ENCODE results near the gene TTLL11. TPM values are rescaled to one million over a fixed set of nuclear protein-coding genes. Genes with fewer than 3 reads are reported as not detected.

The TTLL11 gene
- total RNA-seq, 2 donors from 2014 or later, result 2.5 to 2.6 TPM

DNA sequence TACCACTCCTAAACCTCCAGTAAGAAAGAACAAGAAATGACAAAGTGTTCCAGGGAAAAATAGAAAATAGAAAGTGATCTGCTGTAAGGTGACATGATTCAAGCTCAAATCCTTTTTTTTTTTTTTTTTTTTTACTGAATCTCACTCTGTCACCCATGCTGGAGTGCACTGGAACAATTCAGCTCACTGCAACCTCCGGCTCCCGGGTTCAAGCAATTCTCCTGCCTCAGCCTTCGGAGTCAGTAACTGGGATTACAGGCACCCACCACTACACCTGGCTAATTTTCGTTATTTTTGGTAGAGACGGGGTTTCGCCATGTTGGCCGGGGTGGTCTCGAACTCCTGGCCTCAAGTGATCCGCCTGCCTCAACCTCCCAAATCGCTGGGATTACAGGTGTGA lies 35.9 kb downstream of the TTLL11 start:
- H3K27ac Mint-ChIP-seq, result no peak overlapping the region

DNA sequence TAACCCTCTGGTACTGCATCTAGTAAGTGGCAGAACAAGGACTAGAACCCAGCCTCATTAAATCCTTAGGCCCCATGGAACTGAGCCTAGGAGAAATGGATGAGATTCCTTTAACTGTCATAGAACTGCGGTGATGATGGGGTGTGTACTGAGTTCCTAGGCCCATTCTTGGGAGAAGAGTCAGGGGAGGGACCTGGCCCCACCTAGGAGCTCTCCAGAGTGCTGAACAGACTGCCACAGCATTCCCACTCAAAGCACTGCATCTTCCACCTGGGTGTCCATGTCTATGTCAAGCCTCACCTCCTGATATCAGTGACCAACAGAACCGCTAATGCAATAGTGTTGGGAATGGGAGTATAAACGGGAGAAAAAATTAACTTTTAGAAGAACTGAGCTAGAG lies 36.6 kb downstream of the TTLL11 start:
- H3K4me1 Mint-ChIP-seq (ENCODE audit: low read depth), result peaks cover 19% of the 10 kb centered on the region
- peaks cover 0 to 2% of the 10 kb centered on the region in 2 donors for H3K36me3 Mint-ChIP-seq (ENCODE audit: insufficient read depth in 2 of 2)
- no peak overlapping the region for H3K27ac Mint-ChIP-seq
- DNase-seq (no peak), ATAC-seq (replicated peaks in 1 of 2) (no peak)
- H3K9me3 Mint-ChIP-seq, result no peaks in the 10 kb centered on the region
- H3K27me3 Mint-ChIP-seq (ENCODE audit: low read depth), result no peaks in the 10 kb centered on the region
- H3K4me3 Mint-ChIP-seq, result no peak overlapping the region

More for the DNA sequence above, 35.9 kb downstream of the TTLL11 start:
- Mint-ChIP-seq H3K4me1 (ENCODE audit: low read depth) (peaks cover 12% of the 10 kb centered on the region), H3K4me3 (no peak overlapping the region), H3K36me3 (ENCODE audit: insufficient read depth in 2 of 2) (peaks cover 0 to 2% of the 10 kb centered on the region in 2 donors), H3K27me3 (ENCODE audit: low read depth) (no peaks in the 10 kb centered on the region), H3K9me3 (no peaks in the 10 kb centered on the region)
- no peak for DNase-seq
- no peak for ATAC-seq (replicated peaks in 1 of 2)

DNA sequence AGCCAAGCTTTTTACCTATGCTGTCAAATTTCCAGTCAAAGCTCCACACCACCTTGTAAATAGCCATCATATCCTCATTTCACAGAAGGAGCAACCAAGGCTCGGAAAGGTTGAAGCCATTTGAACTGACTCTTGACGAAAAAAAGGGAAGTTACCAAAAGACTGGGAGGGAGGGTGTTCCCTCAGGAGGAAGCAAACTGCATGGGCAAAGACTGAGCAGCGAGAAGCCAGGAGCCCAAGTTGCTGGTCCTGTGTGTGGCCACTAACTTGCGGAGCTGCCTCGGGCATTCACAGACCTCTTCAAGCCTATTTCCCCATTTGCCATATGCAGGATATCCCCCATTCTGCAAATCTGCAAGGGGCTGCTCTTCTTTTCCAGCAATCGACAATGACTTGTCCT lies 37.4 kb downstream of the TTLL11 start:
- ATAC-seq (replicated peaks in 1 of 2), result no peak
- H3K27me3 Mint-ChIP-seq (ENCODE audit: low read depth), result no peaks in the 10 kb centered on the region
- H3K4me1 Mint-ChIP-seq (ENCODE audit: low read depth), result peaks cover 23% of the 10 kb centered on the region
- H3K4me3 Mint-ChIP-seq, result no peak overlapping the region
- H3K36me3 Mint-ChIP-seq (ENCODE audit: insufficient read depth in 2 of 2), result peaks cover 0 to 2% of the 10 kb centered on the region in 2 donors
- no peak overlapping the region for H3K27ac Mint-ChIP-seq
- H3K9me3 Mint-ChIP-seq, result no peaks in the 10 kb centered on the region
- no peak for DNase-seq

DNA sequence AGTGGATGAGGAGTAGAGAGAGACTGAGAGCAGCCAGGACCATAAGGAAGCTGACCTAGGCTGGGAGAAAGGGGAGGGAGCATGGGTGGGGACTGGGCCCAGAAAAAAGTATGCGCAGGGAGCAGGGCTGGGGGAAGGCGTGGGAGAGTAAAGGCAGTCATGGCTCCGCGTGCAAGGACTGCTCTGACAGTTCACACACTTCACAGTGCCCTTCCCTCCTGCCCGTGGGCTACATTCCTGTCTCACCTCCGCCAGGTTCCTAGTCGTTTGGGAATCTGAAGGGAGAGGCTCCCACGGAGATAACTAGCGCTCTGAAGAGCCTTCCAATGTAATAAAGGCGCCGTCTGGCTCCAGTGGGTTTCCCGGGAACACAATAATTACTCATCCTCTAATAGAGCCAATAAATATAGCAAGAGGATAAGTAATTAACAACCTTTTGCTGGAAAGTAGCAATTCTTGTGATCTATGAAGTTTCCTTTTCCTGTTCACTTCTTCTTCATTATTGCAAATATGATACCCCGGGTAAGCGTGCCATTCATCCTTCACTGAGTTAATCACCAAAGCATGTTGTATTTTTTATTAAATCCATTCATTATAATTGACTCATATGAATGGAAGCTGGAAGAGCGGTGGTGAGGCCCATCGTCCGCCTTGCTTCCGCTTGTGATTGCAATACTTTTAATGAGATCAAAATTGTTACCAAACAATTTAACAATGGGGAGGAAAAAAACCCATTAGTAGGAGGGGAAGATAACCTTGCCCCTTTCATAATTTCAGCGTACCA lies 39.3 kb downstream of the TTLL11 start:
- H3K4me1 Mint-ChIP-seq (ENCODE audit: low read depth), result peaks cover 23% of the 10 kb centered on the region

DNA sequence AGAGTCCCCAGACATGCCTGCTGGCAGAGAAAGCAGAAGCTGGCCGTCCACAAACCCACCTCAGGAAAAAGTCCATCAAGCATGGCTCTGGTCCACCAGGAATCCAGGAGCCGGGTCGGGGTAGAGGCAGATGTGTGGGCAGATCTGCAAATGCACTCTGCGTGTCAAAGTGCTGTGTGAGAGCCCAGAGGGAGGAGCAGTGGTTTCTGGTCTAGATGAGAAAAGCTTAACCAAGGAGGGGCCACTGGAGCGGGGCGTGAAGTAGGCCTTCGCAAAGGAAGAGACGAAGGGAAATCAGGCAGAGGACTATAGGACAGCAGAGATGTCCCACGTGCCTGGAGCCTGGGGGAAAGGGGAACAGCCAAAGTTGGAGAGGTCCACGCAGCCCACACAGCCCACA lies 40.0 kb downstream of the TTLL11 start:
- peaks cover 0 to 2% of the 10 kb centered on the region in 2 donors for H3K36me3 Mint-ChIP-seq (ENCODE audit: insufficient read depth in 2 of 2)
- H3K4me1 Mint-ChIP-seq (ENCODE audit: low read depth), result peaks cover 23% of the 10 kb centered on the region
- H3K9me3 Mint-ChIP-seq, result no peaks in the 10 kb centered on the region
- ATAC-seq (replicated peaks in 1 of 2) (no peak), DNase-seq (no peak)
- no peak overlapping the region for H3K4me3 Mint-ChIP-seq
- H3K27me3 Mint-ChIP-seq (ENCODE audit: low read depth), result no peaks in the 10 kb centered on the region
- no peak overlapping the region for H3K27ac Mint-ChIP-seq

More for the DNA sequence above, 39.3 kb downstream of the TTLL11 start:
- H3K36me3 Mint-ChIP-seq (ENCODE audit: insufficient read depth in 2 of 2), result peaks cover 0 to 2% of the 10 kb centered on the region in 2 donors
- H3K27me3 Mint-ChIP-seq (ENCODE audit: low read depth), result no peaks in the 10 kb centered on the region
- no peaks in the 10 kb centered on the region for H3K9me3 Mint-ChIP-seq
- H3K27ac Mint-ChIP-seq, result no peak overlapping the region
- DNase-seq (no peak), ATAC-seq (replicated peaks in 1 of 2) (no peak)
- H3K4me3 Mint-ChIP-seq, result no peak overlapping the region

DNA sequence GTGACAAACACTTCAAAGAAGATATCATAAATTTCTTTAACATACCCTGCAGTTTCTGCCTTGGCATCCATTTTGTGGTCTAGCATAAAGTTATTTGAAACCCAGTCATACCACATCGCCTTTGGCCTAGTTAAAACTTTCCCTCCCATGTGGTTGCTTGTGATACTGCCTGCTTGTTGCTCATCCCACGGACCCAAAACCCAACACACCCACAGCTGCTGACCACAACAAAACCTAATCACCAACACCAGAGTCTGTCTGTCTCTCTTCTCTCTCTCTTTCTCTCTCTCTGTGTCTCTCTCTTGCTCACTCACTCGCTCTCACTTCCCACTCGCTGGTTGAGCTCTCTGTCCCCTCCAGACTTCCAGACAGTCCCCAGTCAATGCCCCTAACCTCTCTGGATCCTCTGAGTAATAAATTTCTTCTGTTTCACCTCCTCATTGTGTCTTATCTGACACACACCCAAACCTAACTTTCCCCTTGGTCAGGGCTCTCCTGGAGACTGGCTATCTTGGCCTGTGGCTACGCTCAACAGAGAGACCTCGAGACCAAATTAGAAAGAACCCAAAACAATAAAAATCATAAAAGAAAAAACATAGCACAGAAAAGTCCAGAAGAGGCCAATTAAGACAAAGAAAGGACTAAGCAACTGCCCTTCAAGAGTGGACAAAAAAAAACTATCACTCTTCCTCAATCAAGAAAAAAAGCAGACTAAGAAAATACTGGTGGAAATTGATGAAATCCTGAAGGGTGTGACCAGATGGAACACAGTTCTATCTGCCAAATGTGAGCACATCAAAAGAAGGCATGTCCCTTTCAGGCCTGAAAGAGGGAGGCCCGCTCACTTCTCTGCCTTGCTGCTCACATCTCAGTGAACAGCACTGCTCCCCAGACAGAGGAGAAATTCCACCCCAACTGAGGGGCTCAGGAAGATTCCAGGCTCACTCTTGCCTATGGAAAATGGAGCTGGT lies 41.5 kb downstream of the TTLL11 start:
- Mint-ChIP-seq H3K36me3 (ENCODE audit: insufficient read depth in 2 of 2) (peaks cover 0 to 2% of the 10 kb centered on the region in 2 donors), H3K4me1 (ENCODE audit: low read depth) (peaks cover 23% of the 10 kb centered on the region), H3K4me3 (peak overlapping the region; percentile 0 to 2), H3K9me3 (peaks cover 0 to 2% of the 10 kb centered on the region in 2 donors), H3K27me3 (ENCODE audit: low read depth) (no peaks in the 10 kb centered on the region), H3K27ac (peak overlapping the region; percentile 44)
- ATAC-seq (replicated peaks in 1 of 2), result peak; percentile 91 to 92
- peak; percentile 52 to 73 for DNase-seq

DNA sequence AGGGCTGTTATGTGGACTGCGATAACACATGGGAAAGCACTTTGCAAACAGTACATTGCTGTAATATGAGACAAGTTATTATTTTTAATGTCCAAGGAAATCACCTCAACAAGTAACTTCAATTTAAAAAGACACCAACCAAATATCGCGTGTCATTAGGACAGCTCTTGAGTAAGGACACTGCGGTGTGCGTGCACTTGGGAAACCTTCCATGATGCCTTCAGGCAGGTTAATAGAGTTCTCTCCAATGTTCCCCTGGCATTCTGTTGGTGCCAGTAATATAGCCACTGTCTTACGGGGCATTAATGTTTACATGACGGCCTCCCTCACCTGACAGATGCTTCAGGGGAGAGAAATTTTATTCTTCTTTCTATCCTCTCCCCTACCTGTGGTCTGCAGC lies 42.9 kb downstream of the TTLL11 start:
- DNase-seq (no peak), ATAC-seq (replicated peaks in 1 of 2) (no peak)
- H3K4me1 Mint-ChIP-seq (ENCODE audit: low read depth), result peaks cover 23% of the 10 kb centered on the region
- H3K9me3 Mint-ChIP-seq, result peaks cover 2 to 3% of the 10 kb centered on the region in 2 donors
- no peak overlapping the region for H3K4me3 Mint-ChIP-seq
- no peak overlapping the region for H3K27ac Mint-ChIP-seq
- no peaks in the 10 kb centered on the region for H3K27me3 Mint-ChIP-seq (ENCODE audit: low read depth)
- H3K36me3 Mint-ChIP-seq (ENCODE audit: insufficient read depth in 2 of 2), result peaks cover 0 to 4% of the 10 kb centered on the region in 2 donors

DNA sequence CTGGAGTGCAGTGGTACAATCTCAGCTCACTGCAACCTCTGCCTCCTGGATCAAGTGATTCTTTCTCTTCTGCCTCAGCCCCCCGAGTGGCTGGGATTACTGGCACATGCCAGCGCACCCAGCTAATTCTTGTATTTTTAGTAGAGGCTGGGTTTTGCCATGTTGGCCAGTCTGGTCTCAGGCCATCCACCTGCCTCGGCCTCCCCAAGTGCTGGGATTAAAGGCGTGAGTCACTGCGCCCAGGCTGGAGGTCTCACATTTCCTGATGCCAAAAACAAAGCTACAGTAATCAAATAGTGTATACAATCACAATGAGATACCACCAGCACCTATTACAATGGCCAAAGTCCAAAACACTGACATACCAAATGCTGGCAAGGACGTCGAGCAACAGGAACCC lies 51.1 kb downstream of the TTLL11 start:
- Mint-ChIP-seq H3K4me1 (ENCODE audit: low read depth) (no peaks in the 10 kb centered on the region), H3K27me3 (ENCODE audit: low read depth) (no peaks in the 10 kb centered on the region), H3K36me3 (ENCODE audit: insufficient read depth in 2 of 2) (peaks cover 2 to 6% of the 10 kb centered on the region in 2 donors), H3K9me3 (peaks cover under 1 to 4% of the 10 kb centered on the region in 2 donors), H3K4me3 (no peak overlapping the region), H3K27ac (no peak overlapping the region)
- ATAC-seq (replicated peaks in 1 of 2) (no peak), DNase-seq (no peak)

DNA sequence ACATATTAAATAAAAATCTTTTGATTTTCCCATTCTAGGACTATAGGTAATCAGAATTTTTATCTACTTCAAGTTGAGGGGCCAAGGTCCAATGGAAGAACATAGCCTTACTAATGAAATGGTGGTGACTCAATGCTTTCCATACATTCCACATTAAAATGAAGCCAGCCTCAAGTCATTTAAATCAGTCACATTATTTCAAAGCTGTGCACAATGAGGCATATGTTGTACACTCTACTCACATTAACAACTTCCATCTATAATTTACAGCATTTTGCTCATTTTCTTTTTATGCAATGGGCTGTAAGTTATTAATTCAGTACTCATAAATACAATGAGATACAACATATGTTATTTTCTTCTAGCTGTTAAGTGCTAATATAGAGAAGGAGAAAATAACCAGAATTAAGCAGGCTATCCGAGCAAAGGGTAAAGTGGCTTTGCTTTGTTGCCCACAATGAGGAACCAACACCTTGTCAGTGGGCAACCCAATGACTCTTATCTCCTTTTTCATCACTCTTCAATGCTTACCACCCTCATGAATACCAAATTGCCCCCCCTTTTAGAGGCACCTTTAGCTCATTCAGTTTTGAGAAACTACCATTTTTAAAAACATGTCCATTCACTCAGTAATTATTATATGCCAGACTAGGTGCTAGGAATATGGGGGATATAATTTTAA lies 52.4 kb downstream of the TTLL11 start:
- DNase-seq (no peak), ATAC-seq (replicated peaks in 1 of 2) (no peak)
- no peaks in the 10 kb centered on the region for H3K4me1 Mint-ChIP-seq (ENCODE audit: low read depth)
- H3K9me3 Mint-ChIP-seq, result peaks cover 0 to 1% of the 10 kb centered on the region in 2 donors
- no peak overlapping the region for H3K4me3 Mint-ChIP-seq
- no peaks in the 10 kb centered on the region for H3K27me3 Mint-ChIP-seq (ENCODE audit: low read depth)
- no peak overlapping the region for H3K27ac Mint-ChIP-seq
- peaks cover 2 to 4% of the 10 kb centered on the region in 2 donors for H3K36me3 Mint-ChIP-seq (ENCODE audit: insufficient read depth in 2 of 2)

DNA sequence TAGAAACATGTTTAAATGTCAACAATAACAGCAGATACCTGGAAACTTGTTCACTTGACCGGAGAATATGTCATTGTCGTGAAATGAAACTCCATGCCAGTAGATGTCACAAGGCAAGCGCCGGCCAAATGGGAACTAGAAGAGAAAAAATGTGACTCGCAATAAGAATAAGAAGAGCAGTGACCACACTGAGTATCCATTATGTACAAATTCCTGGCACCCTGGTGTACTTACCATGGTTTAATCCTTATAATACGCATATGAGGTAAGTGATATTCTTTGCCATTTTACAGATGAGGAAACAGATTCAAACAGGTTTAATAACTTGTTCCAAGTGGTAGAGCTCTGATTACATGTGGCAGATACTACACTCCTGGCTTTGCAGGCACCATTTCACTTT lies 53.9 kb downstream of the TTLL11 start:
- H3K36me3 Mint-ChIP-seq (ENCODE audit: insufficient read depth in 2 of 2), result peaks cover 2 to 4% of the 10 kb centered on the region in 2 donors
- H3K4me1 Mint-ChIP-seq (ENCODE audit: low read depth), result no peaks in the 10 kb centered on the region
- ATAC-seq (replicated peaks in 1 of 2), result no peak
- no peak overlapping the region for H3K4me3 Mint-ChIP-seq
- H3K27ac Mint-ChIP-seq, result no peak overlapping the region
- no peak for DNase-seq
- H3K27me3 Mint-ChIP-seq (ENCODE audit: low read depth), result no peaks in the 10 kb centered on the region
- H3K9me3 Mint-ChIP-seq, result peaks cover 0 to 1% of the 10 kb centered on the region in 2 donors

DNA sequence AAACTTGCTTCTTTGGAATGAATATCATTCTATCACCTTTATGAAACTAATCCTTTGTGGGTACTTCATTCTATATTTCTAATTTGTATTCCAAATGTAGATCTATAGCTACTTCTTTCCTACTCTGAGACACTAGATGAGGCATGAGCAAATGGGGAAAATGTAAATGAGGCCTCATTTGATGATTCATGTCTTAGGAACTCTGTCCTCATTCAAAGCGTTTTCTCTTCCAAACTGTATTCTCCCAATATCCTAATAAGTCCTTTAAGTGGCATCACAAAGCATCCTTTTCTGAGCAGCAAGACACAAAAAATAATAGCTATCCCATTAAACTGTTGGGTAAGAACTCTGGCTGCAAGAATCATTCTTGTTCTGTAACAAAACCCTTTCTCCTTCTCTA lies 56.1 kb downstream of the TTLL11 start:
- no peaks in the 10 kb centered on the region for H3K9me3 Mint-ChIP-seq
- H3K36me3 Mint-ChIP-seq (ENCODE audit: insufficient read depth in 2 of 2), result no peaks in the 10 kb centered on the region

DNA sequence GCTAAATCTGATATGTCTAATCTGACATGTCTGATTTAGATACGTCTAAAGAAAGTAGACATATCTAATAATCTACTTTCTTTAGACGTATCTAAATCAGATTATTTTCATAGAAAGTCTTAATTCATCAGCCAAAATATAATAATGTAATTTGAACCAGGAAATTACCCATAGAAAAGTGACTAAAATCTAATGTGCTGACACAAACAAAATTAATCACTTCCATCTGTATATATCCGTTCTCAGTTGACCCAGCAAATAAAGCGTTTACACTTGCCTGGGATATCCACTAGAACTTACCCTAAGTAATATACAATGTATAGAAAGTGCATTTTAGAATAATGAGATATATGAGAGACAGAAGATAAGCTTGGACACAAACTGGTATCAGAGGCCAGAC lies 56.7 kb downstream of the TTLL11 start:
- Mint-ChIP-seq H3K36me3 (ENCODE audit: insufficient read depth in 2 of 2) (no peaks in the 10 kb centered on the region), H3K27me3 (ENCODE audit: low read depth) (no peaks in the 10 kb centered on the region), H3K27ac (no peak overlapping the region), H3K4me3 (no peak overlapping the region), H3K4me1 (ENCODE audit: low read depth) (no peaks in the 10 kb centered on the region), H3K9me3 (no peaks in the 10 kb centered on the region)
- no peak for ATAC-seq (replicated peaks in 1 of 2)
- DNase-seq, result no peak

More for the DNA sequence above, 56.1 kb downstream of the TTLL11 start:
- ATAC-seq (replicated peaks in 1 of 2) (no peak), DNase-seq (no peak)
- no peaks in the 10 kb centered on the region for H3K27me3 Mint-ChIP-seq (ENCODE audit: low read depth)
- no peaks in the 10 kb centered on the region for H3K4me1 Mint-ChIP-seq (ENCODE audit: low read depth)
- H3K27ac Mint-ChIP-seq, result no peak overlapping the region
- H3K4me3 Mint-ChIP-seq, result no peak overlapping the region
